ENCODE data around the gene RFX4. TPM values are rescaled to one million over a fixed set of nuclear protein-coding genes. Genes with fewer than 3 reads are reported as not detected.

The RFX4 gene
- total RNA-seq, 1 donor from 2014 or later: not detected

DNA sequence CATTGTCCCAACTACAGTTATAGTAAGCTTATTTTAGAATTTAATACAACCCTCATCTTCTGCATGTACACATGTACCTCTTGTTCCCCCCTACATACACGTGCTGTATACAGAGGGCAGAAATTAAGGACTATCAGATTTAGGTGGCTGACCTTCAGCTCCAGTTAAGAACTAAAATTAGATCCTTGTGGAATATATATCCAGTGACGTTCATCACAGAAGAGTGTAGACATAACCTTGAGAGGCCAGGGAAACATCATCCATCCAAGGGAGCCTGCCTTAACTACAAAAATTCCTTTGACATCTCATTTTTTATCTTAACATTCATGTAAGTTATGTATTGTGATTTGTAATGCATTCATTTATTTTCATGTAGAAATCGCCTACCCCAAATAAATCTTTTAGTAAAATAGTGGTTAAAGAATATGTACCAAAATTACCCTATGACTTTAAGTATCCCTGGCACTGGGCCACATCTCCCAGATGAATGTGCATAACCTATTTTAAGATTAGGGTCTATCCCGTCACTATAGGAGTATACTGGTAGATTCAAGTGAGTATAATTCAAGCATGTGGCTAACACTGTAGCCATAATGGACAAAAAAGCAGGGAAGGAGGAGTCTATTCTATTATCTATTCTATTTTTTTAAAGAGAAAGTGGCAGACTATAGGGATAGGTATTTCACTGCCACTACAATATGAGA, 219.2 kb downstream of the RFX4 start:
- Mint-ChIP-seq H3K27ac (no peak overlapping the region), H3K9me3 (no peaks in the 10 kb centered on the region), H3K36me3 (peaks cover 21% of the 10 kb centered on the region), H3K27me3 (ENCODE audit: low read depth) (no peaks in the 10 kb centered on the region), H3K4me3 (no peak overlapping the region), H3K4me1 (peaks cover 2% of the 10 kb centered on the region)
- TF ChIP-seq, protein P1, sequence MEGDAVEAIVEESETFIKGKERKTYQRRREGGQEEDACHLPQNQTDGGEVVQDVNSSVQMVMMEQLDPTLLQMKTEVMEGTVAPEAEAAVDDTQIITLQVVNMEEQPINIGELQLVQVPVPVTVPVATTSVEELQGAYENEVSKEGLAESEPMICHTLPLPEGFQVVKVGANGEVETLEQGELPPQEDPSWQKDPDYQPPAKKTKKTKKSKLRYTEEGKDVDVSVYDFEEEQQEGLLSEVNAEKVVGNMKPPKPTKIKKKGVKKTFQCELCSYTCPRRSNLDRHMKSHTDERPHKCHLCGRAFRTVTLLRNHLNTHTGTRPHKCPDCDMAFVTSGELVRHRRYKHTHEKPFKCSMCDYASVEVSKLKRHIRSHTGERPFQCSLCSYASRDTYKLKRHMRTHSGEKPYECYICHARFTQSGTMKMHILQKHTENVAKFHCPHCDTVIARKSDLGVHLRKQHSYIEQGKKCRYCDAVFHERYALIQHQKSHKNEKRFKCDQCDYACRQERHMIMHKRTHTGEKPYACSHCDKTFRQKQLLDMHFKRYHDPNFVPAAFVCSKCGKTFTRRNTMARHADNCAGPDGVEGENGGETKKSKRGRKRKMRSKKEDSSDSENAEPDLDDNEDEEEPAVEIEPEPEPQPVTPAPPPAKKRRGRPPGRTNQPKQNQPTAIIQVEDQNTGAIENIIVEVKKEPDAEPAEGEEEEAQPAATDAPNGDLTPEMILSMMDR (IDR thresholded peaks at IDR 0.05; ENCODE audit: unreplicated experiment): no peak
- no peak for DNase-seq (ENCODE audit: low spot score in 2 of 2, unreplicated experiment in 2 of 2)

DNA sequence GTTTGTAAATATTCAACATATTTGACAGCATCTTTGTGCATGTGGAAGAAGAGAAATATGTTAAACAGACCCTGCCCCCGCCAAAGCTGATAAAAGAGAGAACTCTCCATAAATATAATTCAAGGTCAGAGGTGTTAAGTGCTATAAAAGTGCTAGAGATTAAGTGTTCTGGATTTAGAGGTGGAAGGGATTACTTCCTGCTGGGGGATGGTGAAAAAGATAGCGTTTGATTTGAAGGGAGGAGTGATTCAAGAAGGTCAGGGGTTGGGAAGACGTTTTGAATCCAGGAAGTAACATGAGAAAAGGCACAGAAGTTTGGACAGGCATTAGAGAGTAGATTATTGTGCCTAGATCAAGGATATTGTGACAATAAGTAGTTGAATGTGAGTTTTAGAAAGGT, 221.9 kb downstream of the RFX4 start:
- Mint-ChIP-seq H3K4me3 (no peak overlapping the region), H3K9me3 (no peaks in the 10 kb centered on the region), H3K27ac (no peak overlapping the region), H3K27me3 (ENCODE audit: low read depth) (no peaks in the 10 kb centered on the region), H3K36me3 (peaks cover 18% of the 10 kb centered on the region), H3K4me1 (peaks cover 2% of the 10 kb centered on the region)
- TF ChIP-seq, protein P1 (IDR thresholded peaks at IDR 0.05; ENCODE audit: unreplicated experiment): no peak
- no peak for DNase-seq (ENCODE audit: low spot score in 2 of 2, unreplicated experiment in 2 of 2)

Other genes starting within 250 kb of the RFX4 start
- gene POLR3B, start 225.3 kb upstream of the RFX4 start, total RNA-seq: 10.9 to 14.2 TPM (median 11.0 TPM) in 3 replicates
- gene RIC8B, start 191.7 kb downstream of the RFX4 start, total RNA-seq: 18.3 to 22.5 TPM (median 21.2 TPM) in 3 replicates

All from mesothelial cell of epicardium (in vitro differentiated cells).